T-helper 1 cell treated with Interleukin-12 subunit alpha and Interleukin-12 subunit beta and Interleukin-4 antibody, amounts not matched to agents 30 ng/mL and 1 ng/mL, for 36 hours (primary cell): ENCODE measurements around the gene PRRX2. TPM values are rescaled to one million over a fixed set of nuclear protein-coding genes. Genes with fewer than 3 reads are reported as not detected.
"Not testable (repeated sequence)": the region's sequence is repeated elsewhere in the genome, so short reads cannot be mapped to it uniquely, and the experiment has no call there.

ENCODE experiments used
- intact Hi-C: fragments of 100-400 bp; cut with micrococcal nuclease; formaldehyde crosslinking; loops from one replicate; pipeline ENCODE4 v1.15.1; 2024
- total RNA-seq: library from RNA; stranded (reverse); gene quantifications from 2 replicates; pipeline ENCODE4 v1.2.3, GENCODE V29; 2022

PRRX2 gene
- total RNA-seq, 1 donor from 2014 or later: 1.5 TPM

- intact Hi-C loops: no loop called here
These were observed 15.4 kb upstream of the PRRX2 start for GRCh38 chr9:129649726-129650679.

GRCh38 chr9:129650680-129651235 lies 14.7 kb upstream of the PRRX2 start:
- intact Hi-C loops: no loop called here

GRCh38 chr9:129653823-129654553 lies 11.5 kb upstream of the PRRX2 start:
- intact Hi-C loops: no loop called here

GRCh38 chr9:129654554-129655040 lies 10.8 kb upstream of the PRRX2 start:
- intact Hi-C loops: no loop called here

- intact Hi-C loops: no loop called here
These were observed 10.3 kb upstream of the PRRX2 start for GRCh38 chr9:129655154-129655553.

GRCh38 chr9:129655696-129656095 lies 9.8 kb upstream of the PRRX2 start:
- intact Hi-C loops: no loop called here

GRCh38 chr9:129656795-129657390 lies 8.6 kb upstream of the PRRX2 start:
- intact Hi-C loops: no loop called here

- intact Hi-C loops: no loop called here
These were observed 4.4 kb upstream of the PRRX2 start for GRCh38 chr9:129661029-129661428.

GRCh38 chr9:129662239-129662638 lies 3.2 kb upstream of the PRRX2 start:
- intact Hi-C loops: not testable (repeated sequence)

GRCh38 chr9:129664746-129665388 lies 580 bp upstream of the PRRX2 start:
- intact Hi-C loops: loop anchor here (1.0 kb wide), 2 partner anchors 23 to 125 kb away; partner anchors contain the start of gene ASB6

- intact Hi-C loops: loop anchor here (1.0 kb wide), 2 partner anchors 24 to 124 kb away; partner anchors contain the start of gene ASB6
These were observed 520 bp downstream of the PRRX2 start for GRCh38 chr9:129665814-129666520.

- intact Hi-C loops: no loop called here
These were observed 1.1 kb downstream of the PRRX2 start for GRCh38 chr9:129666575-129666974.

- intact Hi-C loops: no loop called here
These were observed 1.9 kb downstream of the PRRX2 start for GRCh38 chr9:129667378-129667777.

- intact Hi-C loops: no loop called here
These were observed 2.4 kb downstream of the PRRX2 start for GRCh38 chr9:129667850-129668249.

GRCh38 chr9:129669141-129669718 lies 3.8 kb downstream of the PRRX2 start:
- intact Hi-C loops: no loop called here

GRCh38 chr9:129669946-129670345 lies 4.5 kb downstream of the PRRX2 start:
- intact Hi-C loops: no loop called here

GRCh38 chr9:129671065-129671464 lies 5.6 kb downstream of the PRRX2 start:
- intact Hi-C loops: no loop called here

- intact Hi-C loops: no loop called here
These were observed 6.1 kb downstream of the PRRX2 start for GRCh38 chr9:129671519-129671918.

GRCh38 chr9:129672702-129673101 lies 7.3 kb downstream of the PRRX2 start:
- intact Hi-C loops: no loop called here

GRCh38 chr9:129673602-129674001 lies 8.2 kb downstream of the PRRX2 start:
- intact Hi-C loops: no loop called here
